Activated T-cell treated with anti-CD3 and anti-CD28 coated beads, Interleukin-2, amount 50 U/mL, for 72 hours (primary cell): Measurements from ENCODE around the gene TMEM87B. TPM values are rescaled to one million over a fixed set of nuclear protein-coding genes. Genes with fewer than 3 reads are reported as not detected.
A peak's percentile ranks its signal among the peaks of the same experiment; 100 is the strongest.

Experiments
- ATAC-seq, 2 donors: fragments of 150-1000 bp; cut with Tn5 transposase; replicated peaks in 1 of 2; 2 replicates each; pipeline ENCODE4 v1.10.0; 2021; ENCODE audit warnings: moderate library complexity in 2 of 2, mild to moderate bottlenecking in 1 of 2
- DNase-seq, 2 donors: peaks; one replicate each; pipeline ENCODE4 v3.0.0; 2021 to 2022; ENCODE audit warnings: mixed read lengths in 1 of 2
- H3K27ac Mint-ChIP-seq: one replicate; pipeline ENCODE4 v1.8.0; 2022; ENCODE audit warnings: mild to moderate bottlenecking, moderate library complexity, mixed read lengths
- H3K27me3 Mint-ChIP-seq: one replicate; pipeline ENCODE4 v1.8.0; 2022; ENCODE audit warnings: low read depth, mixed read lengths
- H3K36me3 Mint-ChIP-seq, 2 donors: one replicate each; pipeline ENCODE4 v1.8.0; 2022; ENCODE audit warnings: mixed read lengths in 2 of 2, mild to moderate bottlenecking in 1 of 2; ENCODE audit not compliant: insufficient read depth in 2 of 2
- H3K4me1 Mint-ChIP-seq: one replicate; pipeline ENCODE4 v1.8.0; 2022; ENCODE audit warnings: low read depth, mixed read lengths
- H3K4me3 Mint-ChIP-seq, 2 donors: one replicate each; pipeline ENCODE4 v1.8.0; 2022; ENCODE audit warnings: mild to moderate bottlenecking in 2 of 2, mixed read lengths in 2 of 2, moderate library complexity in 2 of 2
- H3K9me3 Mint-ChIP-seq, 2 donors: one replicate each; pipeline ENCODE4 v1.8.0; 2022; ENCODE audit warnings: mixed read lengths in 2 of 2
- total RNA-seq, 2 donors: library from RNA; stranded (reverse); gene quantifications; one replicate each; pipeline ENCODE4 v1.2.3, GENCODE V29; 2022

The TMEM87B gene, protein sequence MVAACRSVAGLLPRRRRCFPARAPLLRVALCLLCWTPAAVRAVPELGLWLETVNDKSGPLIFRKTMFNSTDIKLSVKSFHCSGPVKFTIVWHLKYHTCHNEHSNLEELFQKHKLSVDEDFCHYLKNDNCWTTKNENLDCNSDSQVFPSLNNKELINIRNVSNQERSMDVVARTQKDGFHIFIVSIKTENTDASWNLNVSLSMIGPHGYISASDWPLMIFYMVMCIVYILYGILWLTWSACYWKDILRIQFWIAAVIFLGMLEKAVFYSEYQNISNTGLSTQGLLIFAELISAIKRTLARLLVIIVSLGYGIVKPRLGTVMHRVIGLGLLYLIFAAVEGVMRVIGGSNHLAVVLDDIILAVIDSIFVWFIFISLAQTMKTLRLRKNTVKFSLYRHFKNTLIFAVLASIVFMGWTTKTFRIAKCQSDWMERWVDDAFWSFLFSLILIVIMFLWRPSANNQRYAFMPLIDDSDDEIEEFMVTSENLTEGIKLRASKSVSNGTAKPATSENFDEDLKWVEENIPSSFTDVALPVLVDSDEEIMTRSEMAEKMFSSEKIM
- total RNA-seq, result 10 to 100 TPM; 31.2 to 36.4 TPM

- Mint-ChIP-seq H3K27ac (peak within 1 kb of the TSS; percentile 93), H3K4me1 (peaks cover 44% of the 10 kb centered on the region), H3K36me3 (peaks cover 4 to 6% of the 10 kb centered on the region in 2 donors), H3K9me3 (no peaks in the 10 kb centered on the region), H3K27me3 (no peaks in the 10 kb centered on the region), H3K4me3 (peak within 1 kb of the TSS; percentile 91 to 98)
- peak; percentile 99 for DNase-seq
- peak; percentile 77 for ATAC-seq
These were observed at the start of gene TMEM87B for GRCh38 chr2:112054847-112055729. Gene TMEM87B (plus strand): TSS chr2:112055269. CDS start chr2:112055592, 323 bp downstream.

DNA sequence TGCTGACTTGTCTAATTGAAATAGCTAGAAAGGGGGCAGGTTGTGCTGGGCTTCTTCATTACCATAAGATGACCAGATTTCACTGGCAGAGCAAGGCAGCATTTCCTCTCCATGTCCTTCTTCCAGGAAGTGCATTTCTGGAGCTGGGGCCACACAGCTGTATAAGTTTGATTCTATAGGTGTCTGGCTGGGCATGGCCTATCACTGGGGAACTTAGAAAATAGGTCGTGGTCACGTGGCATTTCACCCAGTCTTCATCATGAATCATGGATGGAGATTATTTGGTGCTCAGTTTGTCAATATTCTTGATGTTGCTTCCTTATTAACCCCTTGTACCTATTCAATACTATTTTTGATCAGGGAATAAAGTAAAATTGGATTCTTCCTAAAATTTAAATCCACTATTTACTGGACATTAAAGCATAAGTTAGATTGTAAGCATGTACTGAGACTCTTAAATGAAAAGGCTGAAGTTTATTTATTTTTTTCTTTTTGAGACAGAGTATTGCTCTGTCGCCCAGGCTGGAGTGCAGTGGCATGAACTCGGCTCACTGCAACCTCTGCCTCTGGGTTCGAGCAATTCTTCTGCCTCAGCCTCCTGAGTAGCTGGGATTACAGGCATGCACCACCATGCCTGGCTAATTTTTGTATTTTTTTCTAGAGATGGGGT, 49.5 kb upstream of the TMEM87B start:
- Mint-ChIP-seq H3K27ac (no peak overlapping the region), H3K36me3 (no peaks in the 10 kb centered on the region), H3K27me3 (no peaks in the 10 kb centered on the region), H3K4me1 (peaks cover 9% of the 10 kb centered on the region), H3K9me3 (peaks cover 0 to under 1% of the 10 kb centered on the region in 2 donors), H3K4me3 (no peak overlapping the region)
- ATAC-seq (no peak), DNase-seq (no peak)

DNA sequence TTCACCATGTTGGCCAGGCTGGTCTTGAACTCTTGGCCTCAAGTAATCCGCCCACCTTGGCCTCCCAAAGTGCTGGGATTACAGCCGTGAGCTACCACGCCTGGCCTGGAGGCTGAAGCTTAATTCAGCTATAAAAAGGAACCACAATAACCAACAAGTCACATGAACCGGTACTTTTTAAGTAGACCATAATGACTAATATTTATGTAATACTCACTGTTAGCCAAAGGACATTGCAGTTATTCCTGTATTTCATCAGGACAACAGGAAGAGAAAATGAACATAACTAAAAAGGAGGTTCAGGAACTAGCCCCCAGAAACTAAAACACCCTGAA, 49.0 kb upstream of the TMEM87B start:
- no peak for ATAC-seq
- Mint-ChIP-seq H3K4me1 (peaks cover 7% of the 10 kb centered on the region), H3K4me3 (no peak overlapping the region), H3K9me3 (no peaks in the 10 kb centered on the region), H3K36me3 (no peaks in the 10 kb centered on the region), H3K27ac (no peak overlapping the region), H3K27me3 (no peaks in the 10 kb centered on the region)
- DNase-seq, result no peak

DNA sequence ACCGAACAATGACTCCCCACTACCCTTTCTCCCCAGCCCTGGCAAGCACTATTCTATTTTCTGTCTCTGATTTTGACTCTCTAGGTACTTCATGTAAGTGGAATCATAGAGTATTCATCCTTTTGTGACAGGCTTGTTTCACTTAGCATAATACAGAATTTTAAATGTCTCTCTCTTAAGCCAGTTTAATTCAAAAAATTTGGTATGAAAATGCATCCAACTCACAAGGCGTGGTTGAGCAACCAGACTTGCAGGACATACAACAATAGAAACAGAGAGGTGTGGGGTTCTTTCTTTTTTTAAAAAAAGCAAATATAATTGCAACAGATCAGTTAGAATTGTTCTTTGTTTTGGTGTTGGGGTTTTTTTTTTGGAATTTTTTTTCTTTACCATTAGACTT, 47.6 kb upstream of the TMEM87B start:
- DNase-seq (no peak), ATAC-seq (no peak)
- no peak overlapping the region for H3K4me3 Mint-ChIP-seq
- no peaks in the 10 kb centered on the region for H3K36me3 Mint-ChIP-seq
- H3K27me3 Mint-ChIP-seq, result no peaks in the 10 kb centered on the region
- H3K9me3 Mint-ChIP-seq, result no peaks in the 10 kb centered on the region
- H3K27ac Mint-ChIP-seq, result no peak overlapping the region
- no peaks in the 10 kb centered on the region for H3K4me1 Mint-ChIP-seq

DNA sequence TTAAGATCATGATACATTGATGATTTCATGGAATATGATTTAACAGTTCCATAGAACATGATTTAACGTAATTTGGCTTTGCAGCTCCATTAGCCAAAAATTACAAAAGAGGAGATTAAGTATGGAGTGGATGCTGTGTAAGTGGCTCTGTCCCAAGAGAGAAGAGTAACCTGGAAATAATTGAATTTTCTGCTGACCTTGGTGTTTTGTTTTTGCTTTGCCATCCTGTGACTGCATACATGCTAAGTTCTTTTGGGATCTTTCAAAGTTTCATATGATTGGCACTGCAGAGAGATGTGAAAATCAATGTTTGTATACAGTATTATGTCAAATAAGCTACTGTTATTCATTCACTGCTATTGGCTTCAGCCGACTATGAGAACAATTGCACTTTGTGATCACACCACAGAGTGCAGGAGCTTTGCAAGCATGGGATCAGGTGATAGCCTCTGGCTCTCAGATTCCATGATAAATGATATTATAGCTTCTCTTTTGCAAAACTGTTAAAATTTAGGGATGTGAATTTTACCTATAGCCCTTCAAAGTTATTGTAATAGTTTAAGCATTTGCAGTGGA, 46.1 kb upstream of the TMEM87B start:
- Mint-ChIP-seq H3K4me3 (no peak overlapping the region), H3K4me1 (no peaks in the 10 kb centered on the region), H3K36me3 (no peaks in the 10 kb centered on the region), H3K27me3 (no peaks in the 10 kb centered on the region), H3K9me3 (no peaks in the 10 kb centered on the region), H3K27ac (no peak overlapping the region)
- no peak for ATAC-seq
- no peak for DNase-seq

GRCh38 chr2:112010751-112011150, 44.3 kb upstream of the TMEM87B start:
- H3K4me1 Mint-ChIP-seq, result no peaks in the 10 kb centered on the region
- H3K4me3 Mint-ChIP-seq, result no peak overlapping the region
- no peaks in the 10 kb centered on the region for H3K9me3 Mint-ChIP-seq
- H3K27ac Mint-ChIP-seq, result no peak overlapping the region
- DNase-seq (no peak), ATAC-seq (no peak)
- no peaks in the 10 kb centered on the region for H3K36me3 Mint-ChIP-seq
- no peaks in the 10 kb centered on the region for H3K27me3 Mint-ChIP-seq

DNA sequence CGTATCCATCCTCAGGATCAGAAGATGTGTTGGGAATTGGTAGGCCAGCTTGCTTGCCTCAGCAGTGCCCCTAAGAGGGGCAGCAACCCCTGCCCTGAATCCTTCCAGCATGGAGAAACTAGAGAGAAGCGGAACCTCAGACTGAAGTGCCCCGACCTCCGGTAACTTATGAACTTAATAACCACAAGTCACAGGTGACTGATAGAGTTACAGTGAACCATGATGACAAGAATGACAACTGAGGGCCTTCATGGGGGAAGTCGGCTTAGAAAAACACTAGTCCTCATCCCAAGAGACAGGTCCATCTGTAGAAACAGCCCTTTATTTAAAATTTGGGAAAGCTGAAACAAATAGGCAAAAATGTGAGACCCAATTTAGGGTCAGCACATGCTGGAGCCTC, 42.5 kb upstream of the TMEM87B start:
- Mint-ChIP-seq H3K4me3 (no peak overlapping the region), H3K27ac (no peak overlapping the region), H3K4me1 (no peaks in the 10 kb centered on the region), H3K9me3 (no peaks in the 10 kb centered on the region), H3K36me3 (no peaks in the 10 kb centered on the region), H3K27me3 (peaks cover 4% of the 10 kb centered on the region)
- DNase-seq (no peak), ATAC-seq (no peak)

- Mint-ChIP-seq H3K4me1 (no peaks in the 10 kb centered on the region), H3K9me3 (no peaks in the 10 kb centered on the region), H3K36me3 (no peaks in the 10 kb centered on the region), H3K27me3 (peaks cover 24% of the 10 kb centered on the region), H3K4me3 (no peak overlapping the region), H3K27ac (no peak overlapping the region)
- ATAC-seq (no peak), DNase-seq (no peak)
These were observed 36.2 kb upstream of the TMEM87B start for GRCh38 chr2:112018846-112019245.

DNA sequence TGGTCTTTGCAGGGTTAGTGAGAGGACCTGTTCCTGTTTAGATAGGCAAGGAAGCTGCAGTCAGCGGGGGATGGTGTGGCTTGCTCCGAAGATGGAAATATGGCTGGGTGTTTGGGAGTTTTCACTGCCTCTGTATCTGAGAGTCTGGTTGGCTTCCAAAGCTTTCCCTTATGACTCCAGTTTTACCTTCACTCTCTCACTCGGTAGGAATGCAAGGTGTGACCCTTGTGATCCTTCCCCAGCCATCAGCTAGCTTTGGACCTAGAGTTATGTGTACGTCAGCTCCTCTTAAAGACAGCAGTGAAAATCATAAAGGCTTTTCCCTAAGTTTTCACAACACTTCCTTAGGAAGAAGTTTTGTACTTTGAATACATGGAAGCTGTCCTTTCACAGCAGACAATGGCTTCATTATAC, 35.5 kb upstream of the TMEM87B start:
- no peak for ATAC-seq
- Mint-ChIP-seq H3K27me3 (peaks cover 24% of the 10 kb centered on the region), H3K9me3 (no peaks in the 10 kb centered on the region), H3K36me3 (no peaks in the 10 kb centered on the region), H3K4me1 (no peaks in the 10 kb centered on the region), H3K27ac (no peak overlapping the region), H3K4me3 (no peak overlapping the region)
- no peak for DNase-seq

- no peak overlapping the region for H3K4me3 Mint-ChIP-seq
- ATAC-seq, result no peak
- H3K9me3 Mint-ChIP-seq, result no peaks in the 10 kb centered on the region
- DNase-seq, result no peak
- no peak overlapping the region for H3K27ac Mint-ChIP-seq
- peaks cover 24% of the 10 kb centered on the region for H3K27me3 Mint-ChIP-seq
- H3K36me3 Mint-ChIP-seq, result no peaks in the 10 kb centered on the region
- no peaks in the 10 kb centered on the region for H3K4me1 Mint-ChIP-seq
These were observed 34.5 kb upstream of the TMEM87B start for GRCh38 chr2:112020561-112020960.

GRCh38 chr2:112021290-112021689, 33.8 kb upstream of the TMEM87B start:
- ATAC-seq, result no peak
- H3K27me3 Mint-ChIP-seq, result peaks cover 24% of the 10 kb centered on the region
- H3K27ac Mint-ChIP-seq, result no peak overlapping the region
- H3K4me1 Mint-ChIP-seq, result no peaks in the 10 kb centered on the region
- no peaks in the 10 kb centered on the region for H3K9me3 Mint-ChIP-seq
- no peak for DNase-seq
- H3K4me3 Mint-ChIP-seq, result no peak overlapping the region
- H3K36me3 Mint-ChIP-seq, result no peaks in the 10 kb centered on the region

DNA sequence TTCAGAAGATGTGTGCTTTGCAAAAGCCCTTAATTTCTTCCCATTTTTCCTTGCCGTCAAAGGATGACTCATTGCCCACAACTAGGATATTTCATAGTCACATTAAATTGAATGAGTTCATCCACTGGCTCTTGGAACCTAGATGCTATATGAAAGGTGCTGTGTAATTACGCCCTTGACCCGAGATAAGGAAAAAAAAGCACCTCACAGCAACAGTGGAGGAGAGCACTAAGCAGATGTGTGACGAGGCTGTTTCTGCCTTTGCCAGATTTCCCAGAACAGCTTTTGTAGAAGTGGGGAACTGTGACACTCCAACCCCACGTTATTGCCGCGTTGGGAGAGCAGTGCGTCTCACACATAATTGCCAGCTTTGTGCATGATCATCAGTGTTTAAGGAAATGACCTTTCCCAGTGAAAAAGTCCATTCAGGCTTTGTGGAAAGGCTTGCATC, 33.3 kb upstream of the TMEM87B start:
- H3K36me3 Mint-ChIP-seq, result no peaks in the 10 kb centered on the region
- no peaks in the 10 kb centered on the region for H3K4me1 Mint-ChIP-seq
- ATAC-seq (no peak), DNase-seq (no peak)
- no peak overlapping the region for H3K4me3 Mint-ChIP-seq
- H3K27ac Mint-ChIP-seq, result no peak overlapping the region
- peaks cover 24% of the 10 kb centered on the region for H3K27me3 Mint-ChIP-seq
- H3K9me3 Mint-ChIP-seq, result no peaks in the 10 kb centered on the region
